DMS79 (cell line): ENCODE data around the gene ZNF576.
"Not testable (repeated sequence)": the region's sequence is repeated elsewhere in the genome, so short reads cannot be mapped to it uniquely, and the experiment has no call there.

Experiments used
- DNase-seq: peaks from one replicate; lab custom pipeline; 2025; lab: John Stamatoyannopoulos, UW

Gene ZNF576

DNA sequence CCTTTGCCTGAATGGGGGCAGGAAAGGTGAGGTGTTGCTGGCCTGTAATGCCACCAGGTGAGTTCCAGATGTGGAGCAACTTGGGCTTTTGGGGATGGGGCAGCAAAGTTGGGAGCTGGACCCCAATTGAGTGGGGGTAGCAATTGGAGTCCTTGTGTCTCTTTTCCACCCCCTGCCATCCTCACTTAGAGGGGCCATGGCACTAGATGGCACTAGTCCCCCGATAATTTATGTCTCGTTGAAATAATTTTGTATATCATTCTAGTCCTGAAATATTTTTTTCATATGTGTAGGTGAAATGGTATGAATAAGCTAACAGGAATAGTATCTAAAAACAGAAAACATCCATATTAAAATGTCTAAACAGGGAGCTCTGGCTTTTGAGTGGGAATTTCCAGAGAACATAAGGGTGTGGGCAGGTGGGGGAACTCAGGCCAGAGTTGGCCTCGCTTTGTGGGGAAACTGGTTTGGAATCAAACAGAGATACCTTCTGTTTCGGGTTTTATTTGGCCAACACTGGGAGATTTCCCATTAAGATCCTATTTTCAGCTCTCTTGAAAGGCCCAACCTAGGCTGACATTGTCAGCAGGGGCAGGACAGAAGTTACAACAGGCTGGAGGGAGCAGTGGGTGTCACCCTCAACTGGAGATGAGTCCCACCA is 3.4 kb downstream of the ZNF576 start:
- DNase-seq, result no peak

GRCh38 chr19:43600326-43600725 is 3.9 kb downstream of the ZNF576 start:
- not testable (repeated sequence) for DNase-seq

DNA sequence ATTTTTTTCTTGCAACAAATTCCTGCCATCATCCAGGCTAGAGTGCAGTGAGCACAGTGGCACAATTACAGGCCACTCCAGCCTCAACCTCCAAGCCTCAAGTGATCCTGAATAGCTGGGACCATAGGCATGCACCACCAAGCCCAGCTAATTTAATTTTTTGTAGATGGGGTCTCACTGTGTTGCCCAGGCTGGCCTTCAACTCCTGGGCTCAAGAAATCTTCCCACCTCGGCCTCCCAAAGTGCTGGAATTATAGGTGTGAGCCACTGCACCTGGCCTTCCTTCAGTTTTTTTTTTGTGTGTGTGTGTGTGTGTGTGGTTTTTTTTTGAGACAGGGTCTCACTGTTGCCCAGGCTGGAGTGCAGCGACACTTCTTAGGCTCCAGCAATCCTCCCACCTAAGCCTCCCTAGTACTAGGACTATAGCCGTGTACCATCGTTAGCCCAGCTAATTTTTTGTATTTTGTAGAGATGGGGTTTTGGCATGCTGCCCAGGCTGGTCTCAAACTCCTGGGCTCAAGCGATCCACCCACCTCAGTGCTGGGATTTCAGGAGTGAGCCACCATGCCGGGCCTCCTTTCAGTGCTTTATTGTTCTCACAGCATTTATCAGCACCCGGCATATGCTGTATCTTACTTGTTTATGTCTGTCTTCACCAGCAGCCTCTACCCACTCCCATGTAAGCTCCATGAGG is 9.6 kb downstream of the ZNF576 start:
- no peak for DNase-seq

GRCh38 chr19:43606569-43607229 is 10.3 kb downstream of the ZNF576 start:
- no peak for DNase-seq

- DNase-seq, result no peak
These were observed 11.1 kb downstream of the ZNF576 start for GRCh38 chr19:43607238-43608205.

GRCh38 chr19:43609872-43610271 is 13.5 kb downstream of the ZNF576 start:
- DNase-seq, result no peak

DNA sequence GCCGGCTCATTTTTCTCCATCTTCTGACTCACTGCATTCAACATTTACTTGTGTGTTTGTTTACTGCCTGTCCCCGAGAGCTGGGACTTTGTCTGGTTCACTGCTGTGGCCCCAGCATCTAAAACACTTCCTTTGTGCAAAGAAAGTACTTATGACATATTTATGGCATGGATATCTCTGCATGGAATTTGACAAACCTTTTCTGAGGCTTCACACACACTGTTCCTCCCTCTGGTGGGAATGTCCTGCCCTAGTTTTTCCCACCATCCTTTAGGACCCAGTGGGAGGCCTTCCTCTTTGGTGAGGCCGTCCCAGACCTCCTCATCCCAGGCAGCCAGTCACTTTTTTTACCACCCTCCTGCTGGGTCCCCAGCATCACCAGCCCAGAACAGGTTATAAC is 14.1 kb downstream of the ZNF576 start:
- DNase-seq, result no peak

DNA sequence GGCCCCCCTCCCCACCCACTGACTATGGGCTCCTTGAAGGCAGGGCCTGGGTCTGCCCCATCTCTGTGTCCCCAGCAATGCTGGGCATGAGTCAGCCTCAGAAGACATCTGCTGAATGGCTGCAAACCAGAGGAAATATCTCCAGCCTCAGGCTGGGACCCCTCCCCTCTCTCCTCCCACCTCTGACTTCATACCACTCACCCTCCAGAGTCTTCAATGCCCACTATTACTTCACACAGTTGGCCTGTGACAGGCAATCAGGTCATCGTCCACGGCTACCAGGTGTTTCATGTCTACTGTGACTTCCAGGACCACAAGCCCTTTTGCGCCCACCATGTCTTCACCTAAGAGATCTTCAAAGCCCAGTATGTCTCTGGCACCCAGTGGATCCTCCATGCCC is 15.4 kb downstream of the ZNF576 start, which contains the start of gene SRRM5:
Gene SRRM5, plus strand, starts transcription at position 301 of the 400 bp plus-strand sequence. Its CDS starts 34 bp downstream, at position 335.
- DNase-seq, result no peak

DNA sequence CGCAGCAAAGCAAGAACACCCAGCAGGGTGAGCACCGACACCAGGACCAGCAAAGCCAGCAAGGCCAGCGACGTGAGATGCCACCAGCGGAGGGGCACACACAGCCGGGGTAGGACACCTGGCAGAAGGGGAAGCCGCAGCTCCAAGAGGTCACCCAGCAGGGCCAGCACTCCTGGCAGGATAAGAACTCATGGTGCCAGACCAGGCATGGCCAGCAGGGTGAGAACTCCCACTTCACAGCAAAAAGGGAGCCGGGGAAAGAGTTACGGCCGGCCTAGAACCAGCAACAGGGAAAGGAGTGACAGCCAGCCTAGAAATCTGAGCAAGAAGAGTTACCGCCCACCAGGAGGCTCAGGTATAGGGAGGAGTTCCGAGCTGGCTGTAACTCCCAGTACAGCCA is 16.0 kb downstream of the ZNF576 start:
- no peak for DNase-seq

DNA sequence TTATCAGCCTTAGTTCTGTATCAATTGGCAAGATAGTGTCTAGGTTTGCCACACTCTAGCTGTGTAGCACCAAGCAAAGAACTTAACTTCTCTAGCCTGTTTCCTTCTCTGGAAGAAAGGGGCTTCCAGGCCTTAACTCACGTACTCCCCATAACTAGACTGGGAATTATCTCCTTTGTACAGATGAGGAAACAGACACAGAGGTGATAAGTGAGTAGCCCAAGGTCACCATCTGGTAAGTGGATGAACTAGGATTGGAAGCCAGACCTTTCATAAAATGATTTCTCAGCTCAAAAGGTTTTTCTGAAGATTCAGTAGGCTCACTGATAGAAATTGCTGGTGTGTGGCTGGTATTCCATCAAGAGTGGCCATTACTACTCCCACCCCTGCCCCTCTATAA is 19.9 kb downstream of the ZNF576 start:
- DNase-seq, result no peak

DNA sequence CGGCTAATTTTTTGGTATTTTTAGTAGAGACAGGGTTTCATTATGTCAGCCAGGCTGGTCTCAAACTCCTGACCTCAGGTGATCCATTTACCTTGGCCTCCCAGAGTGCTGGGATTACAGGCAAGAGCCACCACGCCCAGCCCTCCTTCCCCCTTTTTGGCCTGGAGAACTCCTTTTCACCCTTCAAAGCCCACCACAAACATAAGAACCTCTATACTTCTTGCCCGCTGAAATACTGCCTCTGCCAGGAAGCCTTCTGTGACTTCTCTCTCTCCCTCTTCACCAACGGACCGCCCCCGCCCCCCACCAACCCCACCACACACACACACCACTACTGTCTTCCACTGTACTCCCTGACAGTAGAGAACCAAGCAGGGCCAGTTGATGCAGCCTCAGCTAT is 20.6 kb downstream of the ZNF576 start:
- no peak for DNase-seq

DNA sequence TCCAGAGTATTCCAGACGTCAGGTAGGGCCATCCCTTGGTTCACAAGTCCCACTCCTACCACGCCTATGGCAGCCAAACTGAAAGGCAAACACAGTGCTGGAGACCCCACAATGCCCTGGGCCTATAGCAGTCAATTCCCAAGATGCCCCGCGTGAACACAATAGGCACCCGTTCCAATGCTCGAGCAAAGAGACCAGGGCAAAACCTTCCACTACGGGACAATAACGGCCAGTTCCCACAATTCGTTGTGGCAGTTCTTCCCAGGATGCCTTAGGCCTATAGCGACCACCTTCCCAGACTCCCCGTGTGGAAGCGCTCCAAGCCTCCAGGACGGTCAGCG is 22.5 kb downstream of the ZNF576 start:
- DNase-seq, result peak; percentile 84

DNA sequence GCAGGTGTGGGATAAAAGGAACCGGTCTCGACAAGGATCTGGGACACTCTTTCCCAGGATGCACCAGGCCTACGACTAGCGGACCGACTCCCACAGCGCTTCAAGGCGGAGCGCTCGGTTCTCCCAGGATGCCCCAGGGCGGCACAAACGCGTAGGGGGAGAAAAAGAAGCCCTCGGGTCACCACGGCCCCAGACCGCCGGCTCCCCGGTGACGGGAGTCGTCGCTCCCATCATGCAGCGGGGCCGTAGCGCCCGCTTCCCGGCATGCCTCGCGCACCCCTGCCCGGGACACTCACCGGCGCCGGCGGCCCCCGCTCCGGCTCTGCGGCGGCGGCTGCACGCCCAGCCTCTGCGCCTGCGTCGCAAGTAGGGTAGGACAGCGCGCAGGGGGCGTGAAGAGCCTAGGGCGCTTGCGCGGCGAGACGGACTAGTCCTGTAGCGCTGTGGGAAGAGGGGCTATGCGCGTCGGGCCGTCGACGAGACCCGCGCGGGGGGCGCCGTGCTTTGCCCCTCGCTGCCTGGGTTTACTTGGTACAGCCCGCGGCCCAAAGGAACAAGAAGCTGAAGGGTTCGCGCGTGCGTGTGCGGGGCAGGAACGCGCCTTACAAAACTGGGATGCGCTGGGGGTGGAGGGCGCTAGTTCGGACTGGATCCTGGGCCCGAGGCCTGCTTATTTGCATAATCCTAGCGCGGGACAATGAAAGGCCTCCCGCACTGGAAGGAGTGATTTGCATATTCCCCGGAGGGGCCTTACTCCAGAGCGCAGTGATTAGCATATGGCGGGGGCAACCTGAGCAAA is 23.1 kb downstream of the ZNF576 start, which contains the start of gene ZNF428:
Gene ZNF428, minus strand, starts transcription at position 368 of the 799 bp plus-strand sequence. CDS start 5,325 bp downstream, outside the sequence.
- peak; percentile 93 for DNase-seq

- no peak for DNase-seq
These were observed 23.9 kb downstream of the ZNF576 start for GRCh38 chr19:43620061-43621001.

GRCh38 chr19:43622070-43622469 is 25.7 kb downstream of the ZNF576 start:
- no peak for DNase-seq

DNA sequence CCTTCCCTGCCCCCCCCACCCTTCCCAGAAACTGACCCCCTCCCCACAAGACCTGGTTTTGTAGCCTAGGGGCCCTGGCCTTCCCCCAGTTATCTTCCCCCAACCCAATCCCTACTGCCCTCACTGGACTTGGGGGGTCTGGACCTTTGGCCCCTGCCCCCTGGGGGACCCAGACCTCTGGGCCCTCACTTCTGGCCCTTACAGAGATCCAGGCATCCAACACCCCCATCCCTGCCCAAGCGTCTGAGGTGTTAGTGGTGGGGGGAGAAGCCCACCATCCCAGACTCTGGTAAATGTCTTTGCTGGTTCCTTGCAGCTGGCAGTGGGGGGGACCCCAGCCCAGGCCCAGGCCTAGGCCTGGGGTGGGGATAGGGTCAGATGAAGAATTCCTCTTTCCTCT is 26.6 kb downstream of the ZNF576 start:
- DNase-seq, result no peak

GRCh38 chr19:43623889-43624670 is 27.7 kb downstream of the ZNF576 start:
- no peak for DNase-seq

- DNase-seq, result no peak
These were observed 28.5 kb downstream of the ZNF576 start for GRCh38 chr19:43624933-43625332.

- DNase-seq, result no peak
These were observed 29.7 kb downstream of the ZNF576 start for GRCh38 chr19:43625918-43626579.
